Iris pigment epithelial cell (primary cell): ENCODE measurements around the gene EFCAB11.

Source experiments
- DNase-seq: peaks from one replicate; pipeline ENCODE4 v3.0.0-alpha.2; 2011; ENCODE audit warnings: low read depth

The EFCAB11 gene

GRCh38 chr14:89767861-89768268 is 186.7 kb downstream of the EFCAB11 start:
- peak; percentile 64 for DNase-seq

- no peak for DNase-seq
These were observed 187.4 kb downstream of the EFCAB11 start for GRCh38 chr14:89767131-89767530.

GRCh38 chr14:89765346-89765745 is 189.2 kb downstream of the EFCAB11 start:
- no peak for DNase-seq

- no peak for DNase-seq
These were observed 194.4 kb downstream of the EFCAB11 start for GRCh38 chr14:89760086-89760485.

GRCh38 chr14:89757313-89757939 is 197.1 kb downstream of the EFCAB11 start:
- DNase-seq: no peak

- no peak for DNase-seq
These were observed 198.7 kb downstream of the EFCAB11 start for GRCh38 chr14:89755816-89756215.

GRCh38 chr14:89753828-89754412 is 200.6 kb downstream of the EFCAB11 start:
- DNase-seq: no peak

- DNase-seq: no peak
These were observed 203.6 kb downstream of the EFCAB11 start for GRCh38 chr14:89750908-89751392.

GRCh38 chr14:89750281-89750755 is 204.2 kb downstream of the EFCAB11 start:
- DNase-seq: peak; percentile 74

- DNase-seq: peak; percentile 77
These were observed 206.5 kb downstream of the EFCAB11 start for GRCh38 chr14:89748004-89748403.

- no peak for DNase-seq
These were observed 207.4 kb downstream of the EFCAB11 start for GRCh38 chr14:89747126-89747525.

GRCh38 chr14:89746654-89747053 is 207.9 kb downstream of the EFCAB11 start:
- no peak for DNase-seq

GRCh38 chr14:89746135-89746534 is 208.4 kb downstream of the EFCAB11 start:
- DNase-seq: no peak
